ENCODE measurements around the gene ANP32E.
"Not testable (repeated sequence)": the region's sequence is repeated elsewhere in the genome, so short reads cannot be mapped to it uniquely, and the experiment has no call there.

The ANP32E gene

GRCh38 chr1:150234309-150234565, 1.7 kb downstream of the ANP32E start:
- TF ChIP-seq CTCF (IDR thresholded peaks at IDR 0.05; ENCODE audit: low read depth, low read length): no peak

GRCh38 chr1:150233359-150234308, 2.3 kb downstream of the ANP32E start:
- no peak for TF ChIP-seq CTCF (IDR thresholded peaks at IDR 0.05; ENCODE audit: low read depth, low read length)
- DNase-seq (ENCODE audit: extremely low read depth, low read depth): no peak

More at GRCh38 chr1:150234309-150234565, 1.7 kb downstream of the ANP32E start:
- DNase-seq (ENCODE audit: extremely low read depth, low read depth): no peak

- DNase-seq (ENCODE audit: extremely low read depth, low read depth): not testable (repeated sequence)
Measured at GRCh38 chr1:150232921-150233320, 3.0 kb downstream of the ANP32E start.

GRCh38 chr1:150228246-150228645, 7.7 kb downstream of the ANP32E start:
- DNase-seq (ENCODE audit: extremely low read depth, low read depth): not testable (repeated sequence)

GRCh38 chr1:150227228-150227627, 8.7 kb downstream of the ANP32E start:
- TF ChIP-seq CTCF (IDR thresholded peaks at IDR 0.05; ENCODE audit: low read depth, low read length): no peak

GRCh38 chr1:150226486-150226885, 9.4 kb downstream of the ANP32E start:
- no peak for DNase-seq (ENCODE audit: extremely low read depth, low read depth)
- TF ChIP-seq CTCF (IDR thresholded peaks at IDR 0.05; ENCODE audit: low read depth, low read length): no peak

More at GRCh38 chr1:150227228-150227627, 8.7 kb downstream of the ANP32E start:
- no peak for DNase-seq (ENCODE audit: extremely low read depth, low read depth)

GRCh38 chr1:150225546-150225945, 10.4 kb downstream of the ANP32E start:
- DNase-seq (ENCODE audit: extremely low read depth, low read depth): no peak

GRCh38 chr1:150224983-150225382, 10.9 kb downstream of the ANP32E start:
- no peak for TF ChIP-seq CTCF (IDR thresholded peaks at IDR 0.05; ENCODE audit: low read depth, low read length)
- no peak for DNase-seq (ENCODE audit: extremely low read depth, low read depth)

More at GRCh38 chr1:150225546-150225945, 10.4 kb downstream of the ANP32E start:
- no peak for TF ChIP-seq CTCF (IDR thresholded peaks at IDR 0.05; ENCODE audit: low read depth, low read length)
